Measurements from ENCODE around the gene SPRTN. TPM values are rescaled to one million over a fixed set of nuclear protein-coding genes. Genes with fewer than 3 reads are reported as not detected.

The SPRTN gene
- 31.8 TPM for total RNA-seq

DNA sequence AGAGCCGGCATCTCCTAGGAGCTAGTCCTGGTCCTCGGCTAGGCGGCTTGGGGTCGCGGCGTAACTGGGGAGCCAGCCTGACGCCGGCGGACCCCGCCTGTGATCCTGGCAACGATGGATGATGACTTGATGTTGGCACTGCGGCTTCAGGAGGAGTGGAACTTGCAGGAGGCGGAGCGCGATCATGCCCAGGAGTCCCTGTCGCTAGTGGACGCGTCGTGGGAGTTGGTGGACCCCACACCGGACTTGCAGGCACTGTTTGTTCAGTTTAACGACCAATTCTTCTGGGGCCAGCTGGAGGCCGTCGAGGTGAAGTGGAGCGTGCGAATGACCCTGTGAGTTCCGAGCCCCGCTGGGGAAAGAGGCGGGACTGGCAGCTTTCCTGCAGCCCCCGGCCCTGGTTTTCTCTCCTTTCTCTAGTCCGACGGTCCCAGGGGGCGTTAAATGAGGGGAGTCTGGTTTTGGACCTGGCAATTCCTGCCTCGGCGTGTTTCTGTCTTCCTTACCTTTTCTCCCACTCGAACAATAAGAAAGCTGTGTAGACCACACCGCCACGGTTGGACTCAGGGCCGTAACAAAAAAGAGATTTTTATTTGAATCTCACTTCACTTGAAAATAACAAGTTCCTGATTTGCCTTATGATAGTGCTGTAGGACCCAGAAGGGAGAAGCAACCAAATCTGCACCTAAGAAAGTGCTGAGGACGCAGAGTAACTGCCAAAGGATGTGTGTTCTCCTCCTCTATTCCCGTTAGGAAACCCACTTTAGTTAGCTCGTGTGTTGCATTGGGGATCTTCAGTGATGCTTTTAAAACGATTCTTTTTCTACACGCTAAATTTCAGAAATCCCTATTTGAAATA is at the start of gene SPRTN:
Gene SPRTN, plus strand, starts transcription at position 24 of the 859 bp plus-strand sequence. Its CDS starts 91 bp downstream, at position 115.
- Histone ChIP-seq H3K4me1 (ENCODE audit: insufficient read depth, low read length) (peaks cover 49% of the 10 kb centered on the region), H3K4me3 (ENCODE audit: low read length) (peak within 1 kb of the TSS; percentile 94)

GRCh38 chr1:231295938-231296337 is 42.2 kb upstream of the SPRTN start:
- no peak overlapping the region for H3K4me3 ChIP-seq (ENCODE audit: low read length)
- H3K27me3 ChIP-seq (ENCODE audit: insufficient read depth, low read length): no peaks in the 10 kb centered on the region
- H3K4me1 ChIP-seq (ENCODE audit: insufficient read depth, low read length): no peaks in the 10 kb centered on the region
- H3K9me3 ChIP-seq (ENCODE audit: low read depth, low read length): no peaks in the 10 kb centered on the region

More for the DNA sequence above, at the start of gene SPRTN:
- Histone ChIP-seq H3K27me3 (ENCODE audit: insufficient read depth, low read length) (no peaks in the 10 kb centered on the region), H3K9me3 (ENCODE audit: low read depth, low read length) (no peaks in the 10 kb centered on the region)

DNA sequence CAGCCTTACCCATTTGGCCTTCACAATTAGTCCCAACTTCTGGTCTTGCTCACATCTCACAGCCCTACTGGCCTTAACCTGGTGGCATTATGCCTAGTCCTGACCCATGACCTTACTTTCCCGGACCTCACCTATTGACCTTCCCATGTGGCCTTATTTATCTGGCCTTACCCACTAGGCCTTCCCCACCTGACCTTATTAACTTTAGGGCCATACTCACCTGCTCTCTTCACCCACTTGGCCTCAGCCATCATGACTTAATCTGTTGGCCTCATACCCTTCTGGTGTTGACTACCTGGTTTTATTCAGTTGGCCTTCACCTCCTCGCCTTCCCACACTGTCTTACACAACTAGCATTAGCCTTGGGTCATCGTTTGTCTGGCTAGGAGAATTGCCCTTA is 36.1 kb upstream of the SPRTN start:
- Histone ChIP-seq H3K4me3 (ENCODE audit: low read length) (no peak overlapping the region), H3K4me1 (ENCODE audit: insufficient read depth, low read length) (no peaks in the 10 kb centered on the region), H3K27me3 (ENCODE audit: insufficient read depth, low read length) (no peaks in the 10 kb centered on the region), H3K9me3 (ENCODE audit: low read depth, low read length) (no peaks in the 10 kb centered on the region)

DNA sequence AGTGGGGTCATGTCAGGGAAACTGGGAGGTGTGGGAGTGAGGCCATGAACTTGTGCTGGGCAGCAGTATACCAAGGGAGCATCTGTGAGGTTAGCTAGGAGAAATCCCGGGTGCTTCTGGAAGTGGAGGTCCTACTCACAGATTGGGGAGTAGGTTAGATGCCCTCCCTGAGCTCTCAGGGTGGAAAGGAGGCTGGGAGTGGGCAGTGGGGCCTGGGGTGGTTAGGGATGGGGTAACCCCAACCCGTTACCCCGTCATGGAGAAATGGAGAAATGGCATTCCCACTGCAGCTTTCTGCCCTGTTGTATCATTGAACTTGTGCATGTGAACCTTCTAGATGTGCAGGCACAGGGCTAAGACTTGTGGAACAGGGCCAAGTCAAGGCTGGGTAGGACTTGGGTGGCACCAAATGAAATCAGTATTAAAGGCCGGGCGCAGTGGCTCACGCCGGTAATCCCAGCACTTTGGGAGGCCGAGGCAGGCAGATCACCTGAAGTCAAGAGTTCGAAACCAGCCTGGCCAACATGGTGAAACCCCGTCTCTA is 27.6 kb upstream of the SPRTN start:
- H3K27me3 ChIP-seq (ENCODE audit: insufficient read depth, low read length): no peaks in the 10 kb centered on the region
- no peaks in the 10 kb centered on the region for H3K4me1 ChIP-seq (ENCODE audit: insufficient read depth, low read length)
- H3K9me3 ChIP-seq (ENCODE audit: low read depth, low read length): no peaks in the 10 kb centered on the region
- H3K4me3 ChIP-seq (ENCODE audit: low read length): no peak overlapping the region

DNA sequence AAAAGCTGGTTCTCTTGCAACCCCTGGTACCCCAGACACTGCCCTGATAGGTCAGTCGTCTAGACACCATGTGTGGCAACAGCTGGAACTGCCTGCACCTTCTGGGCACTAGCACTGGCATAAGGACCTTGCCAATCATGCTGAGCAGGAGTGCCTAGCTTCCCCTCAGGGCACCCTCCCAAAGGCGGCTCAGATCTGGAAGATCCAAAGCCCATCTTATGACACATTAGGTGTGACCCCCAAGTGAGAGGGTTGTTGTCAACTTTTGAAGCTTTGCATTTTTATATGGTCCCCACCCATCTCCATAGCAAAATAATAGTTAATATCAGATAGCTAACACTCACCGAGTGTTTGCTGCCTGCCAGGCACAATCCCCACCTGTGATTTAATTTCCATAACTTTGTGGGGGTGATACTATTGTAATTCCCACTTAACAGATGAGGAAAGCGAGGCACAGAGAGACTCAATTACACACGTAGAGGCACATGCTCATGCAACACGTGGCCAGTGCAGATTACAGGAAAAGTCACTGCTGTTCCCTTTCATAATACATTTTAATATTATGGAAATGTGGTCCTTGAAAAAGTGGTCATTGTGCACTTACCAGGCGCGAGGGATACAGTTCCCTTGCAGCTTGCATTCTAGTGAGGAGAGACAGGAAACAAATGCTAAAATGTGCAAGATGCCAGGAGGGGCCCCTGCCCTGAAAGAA is 26.2 kb upstream of the SPRTN start:
- Histone ChIP-seq H3K27me3 (ENCODE audit: insufficient read depth, low read length) (no peaks in the 10 kb centered on the region), H3K9me3 (ENCODE audit: low read depth, low read length) (no peaks in the 10 kb centered on the region), H3K4me1 (ENCODE audit: insufficient read depth, low read length) (no peaks in the 10 kb centered on the region), H3K4me3 (ENCODE audit: low read length) (no peak overlapping the region)

DNA sequence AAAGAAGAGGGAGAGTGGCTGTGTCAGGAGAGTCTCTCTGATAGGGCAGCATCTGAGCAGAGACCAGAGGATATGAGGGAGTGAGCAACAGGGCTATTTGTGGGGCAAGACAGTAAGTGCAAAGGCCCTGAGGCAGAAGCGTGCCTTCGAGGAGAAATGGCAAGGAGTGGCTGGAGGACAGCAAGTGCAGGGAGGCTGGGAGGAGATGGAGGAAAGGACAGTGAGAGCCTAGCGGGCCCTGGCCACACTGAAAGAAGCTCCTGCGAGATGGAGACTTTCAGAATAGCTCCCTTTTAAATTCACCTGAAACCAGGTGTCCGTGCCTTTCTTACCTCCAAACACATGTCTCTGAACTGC is 25.7 kb upstream of the SPRTN start:
- no peaks in the 10 kb centered on the region for H3K9me3 ChIP-seq (ENCODE audit: low read depth, low read length)
- H3K27me3 ChIP-seq (ENCODE audit: insufficient read depth, low read length): no peaks in the 10 kb centered on the region
- H3K4me3 ChIP-seq (ENCODE audit: low read length): no peak overlapping the region
- H3K4me1 ChIP-seq (ENCODE audit: insufficient read depth, low read length): no peaks in the 10 kb centered on the region

GRCh38 chr1:231313661-231314060 is 24.4 kb upstream of the SPRTN start:
- Histone ChIP-seq H3K4me3 (ENCODE audit: low read length) (no peak overlapping the region), H3K4me1 (ENCODE audit: insufficient read depth, low read length) (no peaks in the 10 kb centered on the region), H3K9me3 (ENCODE audit: low read depth, low read length) (no peaks in the 10 kb centered on the region), H3K27me3 (ENCODE audit: insufficient read depth, low read length) (no peaks in the 10 kb centered on the region)

DNA sequence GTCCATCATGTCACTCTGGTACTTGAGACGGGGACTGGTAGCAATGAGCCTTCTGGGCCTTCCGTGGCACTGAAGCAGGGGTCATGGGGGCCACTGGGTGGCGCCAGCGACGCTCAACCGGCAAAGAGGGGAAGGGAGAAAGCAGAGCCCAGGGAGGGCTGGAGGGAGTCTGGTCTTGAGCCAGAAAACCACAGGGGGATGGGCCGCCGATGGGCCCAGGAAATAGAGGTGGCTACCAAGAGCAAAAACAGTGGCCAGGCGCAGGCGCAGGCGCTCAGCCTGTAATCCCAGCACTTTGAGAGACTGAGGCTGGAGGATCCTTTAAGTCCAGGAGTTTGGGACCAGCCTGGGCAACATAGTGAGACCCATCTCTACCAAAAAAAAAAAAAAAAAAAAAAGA is 22.2 kb upstream of the SPRTN start:
- H3K4me1 ChIP-seq (ENCODE audit: insufficient read depth, low read length): no peaks in the 10 kb centered on the region
- H3K4me3 ChIP-seq (ENCODE audit: low read length): no peak overlapping the region

DNA sequence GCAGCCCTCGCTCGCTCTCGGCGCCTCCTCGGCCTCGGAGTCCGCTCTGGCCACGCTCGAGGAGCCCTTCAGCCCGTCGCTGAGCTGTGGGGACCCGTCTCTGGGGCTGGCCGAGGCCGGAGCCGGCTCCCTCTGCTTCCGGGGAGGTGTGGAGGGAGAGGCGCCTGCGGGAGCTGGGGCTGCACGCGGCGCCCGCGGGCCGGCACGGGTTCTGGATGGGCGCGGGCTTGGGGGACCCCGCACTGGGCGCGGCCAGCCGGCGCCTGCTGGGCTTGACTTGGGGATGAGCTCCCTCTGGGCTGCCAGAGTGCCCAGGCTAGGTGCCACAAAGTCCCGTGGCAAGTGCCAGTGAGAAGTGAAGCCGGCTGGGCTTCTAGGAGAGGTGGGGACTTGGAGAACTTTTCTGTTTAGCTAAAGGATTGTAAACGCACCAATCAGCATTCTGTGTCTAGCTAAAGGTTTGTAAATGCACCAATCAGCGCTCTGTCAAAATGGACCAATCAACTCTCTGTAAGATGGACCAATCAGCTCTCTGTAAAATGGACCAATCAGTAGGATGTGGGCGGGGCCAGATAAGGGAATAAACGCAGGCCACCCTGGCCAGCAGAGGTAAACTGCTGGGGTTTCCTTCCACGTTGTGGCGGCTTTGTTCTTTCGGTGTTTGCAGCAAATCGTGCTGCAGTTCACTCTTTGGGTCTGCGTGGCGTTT is 20.6 kb upstream of the SPRTN start:
- H3K9me3 ChIP-seq (ENCODE audit: low read depth, low read length): no peaks in the 10 kb centered on the region
- H3K27me3 ChIP-seq (ENCODE audit: insufficient read depth, low read length): no peaks in the 10 kb centered on the region
- no peak overlapping the region for H3K4me3 ChIP-seq (ENCODE audit: low read length)
- no peaks in the 10 kb centered on the region for H3K4me1 ChIP-seq (ENCODE audit: insufficient read depth, low read length)

More for the DNA sequence above, 22.2 kb upstream of the SPRTN start:
- Histone ChIP-seq H3K9me3 (ENCODE audit: low read depth, low read length) (no peaks in the 10 kb centered on the region), H3K27me3 (ENCODE audit: insufficient read depth, low read length) (no peaks in the 10 kb centered on the region)

- Histone ChIP-seq H3K27me3 (ENCODE audit: insufficient read depth, low read length) (no peaks in the 10 kb centered on the region), H3K9me3 (ENCODE audit: low read depth, low read length) (no peaks in the 10 kb centered on the region), H3K4me1 (ENCODE audit: insufficient read depth, low read length) (no peaks in the 10 kb centered on the region), H3K4me3 (ENCODE audit: low read length) (no peak overlapping the region)
These were observed 20.1 kb upstream of the SPRTN start for GRCh38 chr1:231318015-231318355.

- no peaks in the 10 kb centered on the region for H3K27me3 ChIP-seq (ENCODE audit: insufficient read depth, low read length)
- no peak overlapping the region for H3K4me3 ChIP-seq (ENCODE audit: low read length)
- H3K9me3 ChIP-seq (ENCODE audit: low read depth, low read length): no peaks in the 10 kb centered on the region
- H3K4me1 ChIP-seq (ENCODE audit: insufficient read depth, low read length): no peaks in the 10 kb centered on the region
These were observed 19.5 kb upstream of the SPRTN start for GRCh38 chr1:231318568-231318967.

DNA sequence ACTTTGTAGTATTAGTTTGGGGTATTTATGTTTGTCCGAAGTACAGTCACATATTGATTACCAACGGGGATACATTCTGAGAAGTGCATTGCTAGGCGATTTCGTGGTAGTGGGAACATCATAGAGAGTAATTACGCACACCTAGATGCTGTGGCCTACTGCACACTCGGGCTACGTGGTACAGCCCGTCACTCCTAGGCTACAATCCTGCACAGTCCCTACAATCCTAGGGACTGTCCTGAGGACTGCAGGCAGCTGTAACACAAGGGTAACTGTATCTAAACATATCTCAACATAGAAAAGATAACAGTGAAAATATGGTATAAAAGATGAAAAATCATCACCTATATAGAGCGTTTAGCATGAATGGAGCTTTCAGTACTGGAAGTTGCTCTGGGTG is 19.0 kb upstream of the SPRTN start:
- H3K4me1 ChIP-seq (ENCODE audit: insufficient read depth, low read length): no peaks in the 10 kb centered on the region
- H3K4me3 ChIP-seq (ENCODE audit: low read length): no peak overlapping the region
- no peaks in the 10 kb centered on the region for H3K27me3 ChIP-seq (ENCODE audit: insufficient read depth, low read length)
- H3K9me3 ChIP-seq (ENCODE audit: low read depth, low read length): no peaks in the 10 kb centered on the region

DNA sequence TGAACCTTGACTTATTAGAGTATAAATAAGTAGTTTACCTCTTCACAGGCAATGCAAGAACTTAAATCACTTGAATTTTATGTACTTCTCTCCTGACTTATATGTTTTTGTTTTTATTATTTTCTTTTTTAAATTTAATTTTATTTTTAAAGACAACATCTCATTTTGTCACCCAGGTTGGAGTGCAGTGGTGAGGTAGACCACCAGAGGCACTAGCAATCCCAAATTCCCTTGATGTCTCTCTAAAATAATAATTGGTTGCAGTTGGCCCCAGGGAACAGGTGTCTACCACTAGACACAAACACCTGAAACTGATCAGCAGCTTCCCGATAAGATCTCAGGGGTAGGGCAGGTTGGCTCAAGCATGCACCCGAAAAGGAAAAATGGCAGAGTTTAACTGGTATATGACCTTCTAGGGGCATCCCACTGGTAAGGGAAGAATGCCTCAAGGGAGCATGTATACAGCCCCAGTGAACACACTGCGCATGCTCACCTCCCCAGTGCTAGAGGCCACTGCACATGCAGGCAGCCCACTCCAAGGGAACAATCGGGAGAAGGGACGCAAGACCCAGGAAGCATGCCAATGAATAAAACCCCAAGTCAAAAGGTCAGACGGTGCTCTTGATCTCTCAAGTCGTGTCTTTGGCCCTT is 15.1 kb upstream of the SPRTN start:
- no peaks in the 10 kb centered on the region for H3K9me3 ChIP-seq (ENCODE audit: low read depth, low read length)
- no peaks in the 10 kb centered on the region for H3K27me3 ChIP-seq (ENCODE audit: insufficient read depth, low read length)
- no peaks in the 10 kb centered on the region for H3K4me1 ChIP-seq (ENCODE audit: insufficient read depth, low read length)
- H3K4me3 ChIP-seq (ENCODE audit: low read length): no peak overlapping the region

DNA sequence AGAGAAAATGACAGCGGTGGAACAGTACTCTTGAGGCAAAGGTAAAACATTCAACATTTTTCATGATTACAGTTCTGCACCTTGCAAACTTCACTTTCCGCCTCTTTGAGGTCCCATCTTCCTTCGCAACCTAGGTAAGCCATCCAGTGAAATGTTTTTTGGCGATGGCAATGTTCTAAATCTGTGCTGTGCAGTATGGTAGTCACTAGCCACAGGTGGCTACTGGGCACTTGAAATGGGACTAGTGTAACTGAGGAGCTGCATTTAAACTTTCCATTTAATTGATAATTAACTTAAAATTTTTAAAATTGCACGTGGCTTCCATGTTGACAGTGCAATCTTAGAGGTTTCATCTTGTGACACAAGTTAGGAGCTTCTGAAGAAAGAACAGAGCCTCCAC is 13.4 kb upstream of the SPRTN start:
- Histone ChIP-seq H3K4me1 (ENCODE audit: insufficient read depth, low read length) (no peaks in the 10 kb centered on the region), H3K9me3 (ENCODE audit: low read depth, low read length) (no peaks in the 10 kb centered on the region), H3K4me3 (ENCODE audit: low read length) (no peak overlapping the region), H3K27me3 (ENCODE audit: insufficient read depth, low read length) (no peaks in the 10 kb centered on the region)

DNA sequence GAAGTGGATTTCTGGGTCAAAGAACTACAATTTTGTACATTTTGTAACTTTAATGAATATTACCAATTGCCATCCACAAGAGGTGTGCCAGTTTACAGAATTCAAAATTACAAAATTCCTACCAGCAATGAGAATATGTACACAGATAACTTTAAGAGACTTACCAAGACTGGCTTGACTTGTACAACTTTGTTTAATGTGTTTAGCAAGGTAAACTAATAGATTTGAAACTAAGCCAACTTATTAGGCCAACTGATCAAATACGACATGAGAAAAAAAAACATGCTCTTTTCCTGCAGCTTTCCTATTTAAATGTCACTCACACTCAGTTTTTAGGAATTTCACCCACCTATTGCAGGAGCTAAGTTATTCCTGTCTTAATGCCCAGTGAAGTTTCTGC is 11.8 kb upstream of the SPRTN start:
- Histone ChIP-seq H3K4me1 (ENCODE audit: insufficient read depth, low read length) (no peaks in the 10 kb centered on the region), H3K4me3 (ENCODE audit: low read length) (no peak overlapping the region), H3K9me3 (ENCODE audit: low read depth, low read length) (no peaks in the 10 kb centered on the region), H3K27me3 (ENCODE audit: insufficient read depth, low read length) (no peaks in the 10 kb centered on the region)
